Kidney (tissue), 14 donors: ENCODE data around the gene SUPT5H. TPM values are rescaled to one million over a fixed set of nuclear protein-coding genes. Genes with fewer than 3 reads are reported as not detected.

Source experiments
- DNase-seq, 5 donors: peaks; one replicate each; pipeline ENCODE4 v3.0.0-alpha.2; 2013 to 2020
- FAIRE-seq: peaks from 2 replicates; lab custom pipeline; 2012; peaks lifted over from hg19 to GRCh38; lab: Jason Lieb, UNC
- H3K27ac ChIP-seq, 2 donors: one replicate each; pipeline ENCODE4 v1.7.0; 2013; ENCODE audit warnings: low read depth in 2 of 2, low read length in 2 of 2, inconsistent platforms in 1 of 2
- H3K27me3 ChIP-seq: one replicate; pipeline ENCODE4 v1.7.1; 2013; ENCODE audit warnings: low read length, inconsistent platforms; ENCODE audit not compliant: control insufficient read depth, insufficient read depth
- H3K36me3 ChIP-seq, 3 donors: one replicate each; pipeline versions ENCODE4 v1.7.0 to v1.7.1; 2013; ENCODE audit warnings: low read length in 3 of 3, control low read depth in 1 of 3, inconsistent platforms in 1 of 3; ENCODE audit not compliant: insufficient read depth in 3 of 3, control insufficient read depth in 2 of 3
- H3K4me1 ChIP-seq, 3 donors: one replicate each; pipeline versions ENCODE4 v1.7.0 to v1.7.1; 2013; ENCODE audit warnings: low read length in 3 of 3, inconsistent platforms in 1 of 3, low read depth in 1 of 3; ENCODE audit not compliant: control insufficient read depth in 2 of 3, insufficient read depth in 2 of 3
- H3K4me3 ChIP-seq, 3 donors: one replicate each; pipeline versions ENCODE4 v1.7.0 to v1.8.1; 2013; ENCODE audit warnings: low read length in 3 of 3, control low read depth in 1 of 3, inconsistent platforms in 1 of 3
- H3K9ac ChIP-seq, 3 donors: one replicate each; pipeline versions ENCODE4 v1.7.0 to v1.7.1; 2013; ENCODE audit warnings: low read length in 3 of 3, control low read depth in 1 of 3, inconsistent platforms in 1 of 3
- H3K9me3 ChIP-seq, 3 donors: one replicate each; pipeline versions ENCODE4 v1.7.0 to v1.7.1; 2013; ENCODE audit warnings: low read length in 3 of 3, control low read depth in 1 of 3, inconsistent platforms in 1 of 3; ENCODE audit not compliant: control insufficient read depth in 2 of 3, insufficient read depth in 1 of 3
- CTCF ChIP-seq: IDR thresholded peaks from 3 replicates; pipeline ENCODE4 v1.5.1; 2012; ENCODE audit warnings: mild to moderate bottlenecking, moderate library complexity, borderline replicate concordance; ENCODE audit not compliant: insufficient read depth; ENCODE audit errors: extremely low read depth
- intact Hi-C: fragments of 100-400 bp; cut with DNase I; formaldehyde crosslinking; loops from one replicate; pipeline ENCODE4 v1.11.1; 2022
- polyA plus RNA-seq: library from polyadenylated mRNA; stranded (reverse); fragments of 350-450 nt; fragmentation: Illumina TruSeq; extraction: RNeasy Lipid Tissue Mini Kit (QIAGEN cat#74804); gene quantifications from one replicate; pipeline ENCODE4 v1.2.3, GENCODE V29; 2014; ENCODE audit warnings: low read depth, low replicate concordance; ENCODE audit not compliant: insufficient read depth
- total RNA-seq: library from RNA; stranded (reverse); fragmentation: NEBNext Ultra II Directional; extraction: Animal tissue kit (Norgen Biotek cat#: 25700); gene quantifications from one replicate; pipeline ENCODE4 v1.2.1, GENCODE V29; 2021
- donor health status: control.
- donor health status: control.
- donor health status: control.
- donor health status: control.
- donor health status: control.
- donor health status: DM: yes; HTN: yes; CAD: no.
- donor health status: Normal renal cell carcinoma (clear cell type).

SUPT5H gene
- total and polyA plus RNA-seq, 2 donors from 2014 or later, result 106 to 123 TPM

- H3K36me3 ChIP-seq, result no peaks in the 10 kb centered on the region
- peaks cover 0 to 2% (median 0%) of the 10 kb centered on the region in 3 donors for H3K4me1 ChIP-seq
- intact Hi-C loops, result no loop called here
- TF ChIP-seq CTCF, result no peak
- DNase-seq (no peak), FAIRE-seq (no peak)
- H3K27me3 ChIP-seq, result no peaks in the 10 kb centered on the region
- H3K9ac ChIP-seq, result no peak overlapping the region
- no peaks in the 10 kb centered on the region for H3K9me3 ChIP-seq
- no peak overlapping the region for H3K4me3 ChIP-seq
- H3K27ac ChIP-seq, result no peak overlapping the region
Observed at GRCh38 chr19:39509233-39509632, 63.9 kb downstream of the SUPT5H start.

GRCh38 chr19:39512988-39513387, 67.6 kb downstream of the SUPT5H start:
- Histone ChIP-seq H3K27ac (no peak overlapping the region), H3K36me3 (no peaks in the 10 kb centered on the region), H3K4me1 (peaks cover 0 to 11% (median 0%) of the 10 kb centered on the region in 3 donors), H3K9me3 (no peaks in the 10 kb centered on the region), H3K27me3 (no peaks in the 10 kb centered on the region), H3K4me3 (no peak overlapping the region), H3K9ac (no peak overlapping the region)
- intact Hi-C loops, result no loop called here
- DNase-seq (no peak), FAIRE-seq (no peak)
- no peak for TF ChIP-seq CTCF

- Histone ChIP-seq H3K9ac (peak within 1 kb of the TSS in 1 of 3 donors; percentile 7), H3K27ac (no peak within 1 kb of the TSS), H3K36me3 (no peaks in the 10 kb centered on the region), H3K27me3 (no peaks in the 10 kb centered on the region), H3K4me1 (peaks cover 0 to 11% (median 0%) of the 10 kb centered on the region in 3 donors), H3K9me3 (no peaks in the 10 kb centered on the region), H3K4me3 (peak within 1 kb of the TSS in 1 of 3 donors; percentile 61)
- intact Hi-C loops, result no loop called here
- no peak for TF ChIP-seq CTCF
- FAIRE-seq (no peak), DNase-seq (peak in 4 of 5 donors; percentile 83 to 90 (median 86))
Observed at GRCh38 chr19:39514840-39515550, 69.6 kb downstream of the SUPT5H start, which contains the start of gene SELENOV. SELENOV (plus strand) TSS chr19:39515139; CDS start chr19:39515213, 74 bp downstream.
